A204.1 (cell line): ENCODE data around the gene PDHX.
"Not testable (repeated sequence)": the region's sequence is repeated elsewhere in the genome, so short reads cannot be mapped to it uniquely, and the experiment has no call there.

Experiments
- FAIRE-seq: peaks from 2 replicates; lab custom pipeline; 2012; peaks lifted over from hg19 to GRCh38; lab: Jason Lieb, UNC

Gene PDHX

GRCh38 chr11:34911676-34912075, 4.7 kb upstream of the PDHX start:
- FAIRE-seq, result no peak

DNA sequence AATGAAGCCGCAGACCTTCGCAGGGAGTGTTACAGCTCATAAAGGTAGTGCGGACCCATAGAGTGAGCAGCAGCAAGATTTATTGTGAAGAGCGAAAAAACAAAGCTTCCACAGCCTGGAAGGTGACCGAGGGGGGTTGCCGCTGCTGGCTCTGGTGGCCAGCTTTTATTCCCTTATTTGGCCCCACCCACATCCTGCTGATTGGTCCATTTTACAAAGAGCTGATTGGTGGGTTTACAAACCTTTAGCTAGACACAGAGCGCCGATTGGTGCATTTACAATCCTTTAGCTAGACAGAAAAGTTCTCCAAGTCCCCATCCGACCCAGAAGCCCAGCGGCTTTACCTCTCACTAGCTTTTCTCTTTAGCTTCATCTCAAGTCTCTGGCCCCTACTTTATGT, 2.9 kb upstream of the PDHX start:
- not testable (repeated sequence) for FAIRE-seq

GRCh38 chr11:34915136-34916014, 1.0 kb upstream of the PDHX start:
- no peak for FAIRE-seq

DNA sequence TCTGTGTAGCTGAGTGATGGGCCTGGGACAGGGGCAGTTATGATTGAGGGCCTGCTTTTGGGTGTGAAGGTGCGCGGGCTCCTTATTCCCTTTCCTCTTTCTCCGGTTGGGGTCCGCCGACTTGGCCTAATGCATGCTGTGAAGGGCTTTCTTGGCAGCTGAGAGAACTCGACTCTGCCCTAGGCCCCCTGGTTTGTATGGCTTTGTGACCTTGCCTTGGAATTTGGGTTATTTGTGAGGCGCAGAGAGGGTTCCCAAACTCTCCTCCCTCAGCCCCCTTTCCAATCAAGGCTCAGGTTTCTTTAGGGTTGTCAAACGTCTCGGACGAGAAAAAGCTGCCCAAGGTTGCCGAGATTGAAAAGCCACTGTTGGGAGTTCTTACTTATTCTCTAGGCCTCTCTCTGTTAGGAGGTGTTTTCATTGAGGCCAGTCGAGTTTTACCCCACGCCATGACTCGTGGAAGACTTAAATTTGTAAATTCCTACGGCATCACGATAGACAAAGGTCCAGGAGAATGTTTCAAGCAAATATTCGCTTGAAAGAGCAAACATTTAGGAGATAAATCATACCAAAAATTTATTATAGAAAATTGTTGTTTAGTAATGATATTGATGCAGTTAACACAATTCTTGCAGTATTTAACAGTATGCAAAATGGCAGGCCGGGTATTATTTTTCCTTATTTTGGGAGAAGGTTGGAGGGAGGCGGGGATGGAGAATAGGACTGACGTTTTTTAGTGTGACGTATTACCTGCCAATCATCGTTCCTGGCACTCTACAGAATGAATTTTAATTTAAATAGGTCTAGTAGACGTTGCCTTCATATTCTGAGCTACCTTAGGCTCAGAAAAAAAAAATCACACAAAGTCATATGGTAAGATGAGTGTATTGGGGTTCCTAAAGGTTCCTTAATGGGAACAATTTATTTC, 689 bp downstream of the PDHX start:
- FAIRE-seq, result no peak

DNA sequence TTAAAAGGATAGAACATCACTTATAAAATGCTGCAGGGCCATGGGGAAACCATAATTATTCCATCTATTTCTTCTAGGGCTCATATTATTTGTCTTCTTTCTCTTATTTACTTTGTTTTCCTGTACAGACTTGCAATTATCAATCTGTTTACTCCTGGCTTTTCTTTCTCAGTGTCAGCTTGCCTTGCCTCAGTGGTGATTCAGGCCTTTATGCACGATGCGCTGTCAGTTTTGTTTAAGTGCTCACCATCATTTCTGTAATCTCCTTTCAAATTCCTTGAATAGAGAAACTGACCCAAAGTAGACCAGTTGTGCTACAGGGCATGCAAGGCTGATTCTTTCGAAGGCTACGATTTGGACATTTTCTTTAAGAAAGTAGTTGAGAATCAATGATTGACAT, 4.7 kb downstream of the PDHX start:
- FAIRE-seq, result no peak

DNA sequence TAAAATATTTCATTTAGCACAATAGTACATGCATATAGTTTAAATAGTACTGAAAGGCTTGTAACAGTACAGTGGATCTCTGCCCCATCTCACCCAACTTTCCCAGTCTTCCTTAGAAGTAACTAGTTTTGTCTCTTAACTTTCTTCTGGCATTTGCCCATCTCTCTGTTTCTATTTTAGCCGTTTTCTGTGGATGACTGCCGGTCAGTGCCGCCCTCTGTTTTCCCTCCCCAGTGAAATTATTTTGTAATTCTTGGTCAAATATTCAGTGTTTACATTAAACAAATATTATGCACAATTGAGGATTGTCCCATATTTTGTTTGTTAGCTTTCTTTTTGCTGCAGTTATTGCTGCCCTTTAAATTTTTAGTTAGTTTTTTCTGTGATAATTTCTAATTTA, 8.3 kb downstream of the PDHX start:
- FAIRE-seq, result no peak

- FAIRE-seq, result peak; percentile 95
These were observed 9.8 kb downstream of the PDHX start for GRCh38 chr11:34926101-34926830.

DNA sequence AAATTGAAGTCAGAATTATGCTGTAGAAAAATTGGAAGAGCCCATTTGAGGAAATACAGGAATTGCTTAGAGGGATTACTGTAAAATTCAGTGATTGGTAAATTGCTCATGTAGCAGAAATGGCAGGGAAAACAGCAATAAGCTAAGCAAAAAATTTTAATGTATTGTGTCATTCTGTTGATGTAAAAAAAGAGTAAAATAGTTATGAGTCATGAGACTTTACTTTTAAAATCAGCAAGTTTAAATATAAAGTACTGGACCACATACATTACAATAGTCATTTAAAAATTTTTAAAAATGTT, 10.4 kb downstream of the PDHX start:
- FAIRE-seq, result no peak

GRCh38 chr11:34928268-34928959, 12.0 kb downstream of the PDHX start:
- no peak for FAIRE-seq

DNA sequence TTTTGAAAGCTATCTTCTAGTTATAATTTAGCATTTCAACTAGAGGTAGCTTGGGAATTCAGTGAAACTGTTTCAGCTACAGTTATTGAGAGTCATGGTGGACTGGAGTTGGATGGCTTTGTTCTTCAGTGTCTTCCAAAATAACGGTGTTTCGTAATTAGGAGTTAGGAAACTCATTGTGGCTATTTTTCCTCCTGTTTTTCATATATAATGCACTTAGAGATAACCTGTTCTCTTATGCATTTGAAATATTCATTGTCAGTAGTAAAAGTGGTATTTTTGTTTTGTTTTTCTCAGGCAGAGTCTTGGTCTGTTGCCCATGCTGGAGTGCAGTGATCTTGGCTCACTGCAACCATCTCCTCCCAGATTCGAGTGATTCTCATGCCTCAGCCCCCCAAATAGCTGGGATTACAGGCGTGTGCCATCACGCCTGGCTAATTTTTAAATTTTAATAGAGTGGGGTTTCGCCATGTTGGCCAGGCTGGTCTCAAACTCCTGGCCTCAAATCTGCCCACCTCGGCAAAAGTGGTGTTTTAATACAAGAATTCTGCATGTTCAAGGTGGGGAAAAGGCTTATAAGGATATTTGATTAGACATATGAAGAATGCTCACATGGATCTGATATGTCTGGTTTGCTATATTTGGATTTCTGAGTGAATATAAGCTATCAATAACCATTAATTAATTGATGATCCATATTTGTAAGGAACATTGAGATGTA, 12.7 kb downstream of the PDHX start:
- no peak for FAIRE-seq

DNA sequence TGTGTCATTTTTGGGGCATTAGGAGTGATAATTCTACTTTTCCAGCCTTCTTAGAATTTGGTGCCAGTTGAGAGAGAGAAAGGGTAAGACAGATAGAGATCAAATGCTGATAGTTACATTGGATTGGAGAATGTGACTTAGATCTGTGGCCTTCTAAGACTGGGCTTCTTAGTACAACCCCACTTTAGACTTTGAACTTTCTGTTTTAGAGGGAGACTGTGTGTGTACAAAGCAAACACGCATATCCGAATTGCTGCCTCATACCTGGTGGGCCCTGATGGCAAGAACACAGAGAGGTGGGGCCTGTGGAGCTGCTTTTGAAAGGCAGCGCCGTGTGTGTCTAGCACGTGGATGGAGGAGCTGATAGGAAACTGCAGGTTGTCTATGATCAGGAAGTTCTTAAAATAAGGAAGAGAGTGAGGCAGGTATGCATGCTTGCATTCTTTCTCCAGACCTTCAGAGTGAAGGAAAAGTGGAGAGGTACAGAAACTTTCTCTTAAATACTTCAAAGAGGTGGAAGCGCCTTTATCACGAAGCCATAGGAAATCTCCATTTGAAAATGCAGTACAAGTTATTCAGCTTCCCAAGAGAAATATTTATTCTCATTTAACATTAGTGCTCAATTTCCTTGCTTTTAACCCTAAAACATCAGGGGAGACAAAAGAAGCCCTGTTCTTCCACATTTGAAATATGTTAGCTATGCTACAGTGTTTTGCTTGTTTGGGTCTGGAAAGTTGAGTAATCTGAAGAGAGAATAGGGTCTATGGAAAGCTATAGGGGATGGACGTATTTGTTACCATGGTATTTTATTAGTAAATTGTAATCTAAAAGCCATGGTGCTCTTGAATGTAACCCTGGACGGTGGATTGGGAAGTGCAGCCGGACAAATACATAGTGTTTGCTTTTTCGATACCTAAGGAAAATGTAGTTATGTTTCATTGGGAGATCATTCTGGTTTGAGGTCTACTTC, 13.7 kb downstream of the PDHX start:
- FAIRE-seq, result no peak

DNA sequence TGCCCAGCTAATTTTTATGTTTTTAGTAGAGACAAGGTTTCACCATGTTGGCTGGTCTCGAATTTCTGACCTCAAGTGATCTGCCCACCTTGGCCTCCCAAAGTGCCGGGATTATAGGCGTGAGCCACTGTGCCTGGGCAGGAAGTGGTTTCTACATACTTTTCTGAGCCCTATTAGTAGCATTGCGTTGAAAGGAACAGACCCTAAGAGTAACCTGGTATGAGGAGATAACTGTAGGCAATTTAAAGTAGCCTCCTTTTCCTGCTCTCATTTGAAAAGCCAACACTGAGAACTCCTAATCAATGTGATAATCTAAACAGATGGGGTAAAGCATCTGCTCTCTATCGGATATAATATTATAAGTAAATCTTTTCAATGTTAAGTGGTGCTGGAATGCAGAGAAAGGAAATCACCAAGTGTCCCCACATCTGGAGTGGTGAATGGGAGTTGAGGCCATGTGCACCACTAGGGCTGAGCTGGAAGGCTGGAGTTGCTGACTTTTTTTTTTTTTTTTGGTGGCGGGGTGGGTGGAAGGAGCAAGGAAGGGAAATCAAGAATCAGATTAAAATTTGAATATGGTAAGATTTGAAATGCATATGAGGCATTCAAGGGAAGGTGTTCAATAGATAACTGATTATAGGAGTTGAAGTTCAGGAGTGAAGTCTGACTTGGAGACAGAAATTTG, 20.7 kb downstream of the PDHX start:
- no peak for FAIRE-seq

DNA sequence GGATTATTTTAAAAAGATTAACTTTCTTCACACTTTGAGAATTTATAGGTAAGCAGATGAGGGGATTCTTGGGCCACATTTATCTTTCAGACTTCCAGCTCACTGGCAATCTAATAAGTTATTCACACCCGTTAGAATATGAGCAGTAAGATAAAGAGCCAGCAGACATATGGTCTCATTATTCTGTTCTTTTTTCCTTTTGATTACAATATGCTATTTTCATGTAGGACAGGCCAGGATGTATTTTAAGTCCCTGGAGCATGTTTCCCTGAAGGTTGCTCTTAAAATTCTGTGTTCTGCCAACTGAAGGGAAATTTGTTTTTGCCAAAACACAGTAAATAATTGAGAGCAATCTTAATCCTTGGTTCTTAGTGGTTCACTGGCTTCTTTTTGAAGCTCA, 22.2 kb downstream of the PDHX start:
- FAIRE-seq, result no peak

GRCh38 chr11:34940026-34940677, 23.7 kb downstream of the PDHX start:
- peak; percentile 39 for FAIRE-seq

- no peak for FAIRE-seq
These were observed 25.3 kb downstream of the PDHX start for GRCh38 chr11:34941688-34942087.

- FAIRE-seq, result no peak
These were observed 28.3 kb downstream of the PDHX start for GRCh38 chr11:34944692-34945091.

GRCh38 chr11:34948696-34949095, 32.3 kb downstream of the PDHX start:
- FAIRE-seq, result no peak

- no peak for FAIRE-seq
These were observed 37.5 kb downstream of the PDHX start for GRCh38 chr11:34953955-34954354.

- no peak for FAIRE-seq
These were observed 40.8 kb downstream of the PDHX start for GRCh38 chr11:34957206-34957605.
